Activated effector memory CD4-positive, alpha-beta T cell treated with Interleukin-2 at 50 U/mL for 16 hours (primary cell): ENCODE data around the gene MYO15B.

Experiments used
- DNase-seq: peaks from one replicate; pipeline ENCODE4 v3.0.0-alpha.2; 2020

The MYO15B gene

GRCh38 chr17:75642182-75642783 is 54.7 kb downstream of the MYO15B start:
- DNase-seq, result no peak

GRCh38 chr17:75642784-75643642 is 55.4 kb downstream of the MYO15B start:
- DNase-seq, result no peak

- DNase-seq, result no peak
Measured at GRCh38 chr17:75643643-75644017, 56.0 kb downstream of the MYO15B start.

DNA sequence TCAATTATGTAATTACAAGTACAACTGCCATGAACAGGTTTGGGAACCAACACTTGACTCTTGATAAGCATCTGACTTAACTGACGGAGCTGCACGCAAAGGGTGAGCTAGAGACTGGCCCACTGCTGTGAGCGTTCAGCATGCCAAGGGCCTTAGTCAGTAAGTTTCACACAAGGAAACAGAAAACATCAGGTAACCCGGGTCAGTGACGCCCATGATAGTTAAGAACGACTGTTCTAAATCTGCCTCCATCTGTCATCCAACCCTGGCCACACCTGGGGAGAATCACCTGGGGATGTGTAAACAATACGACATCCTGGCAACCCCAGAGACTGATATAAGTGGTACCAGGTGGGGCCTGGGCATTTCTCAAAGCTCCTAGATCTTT is 57.9 kb downstream of the MYO15B start:
- DNase-seq, result no peak

DNA sequence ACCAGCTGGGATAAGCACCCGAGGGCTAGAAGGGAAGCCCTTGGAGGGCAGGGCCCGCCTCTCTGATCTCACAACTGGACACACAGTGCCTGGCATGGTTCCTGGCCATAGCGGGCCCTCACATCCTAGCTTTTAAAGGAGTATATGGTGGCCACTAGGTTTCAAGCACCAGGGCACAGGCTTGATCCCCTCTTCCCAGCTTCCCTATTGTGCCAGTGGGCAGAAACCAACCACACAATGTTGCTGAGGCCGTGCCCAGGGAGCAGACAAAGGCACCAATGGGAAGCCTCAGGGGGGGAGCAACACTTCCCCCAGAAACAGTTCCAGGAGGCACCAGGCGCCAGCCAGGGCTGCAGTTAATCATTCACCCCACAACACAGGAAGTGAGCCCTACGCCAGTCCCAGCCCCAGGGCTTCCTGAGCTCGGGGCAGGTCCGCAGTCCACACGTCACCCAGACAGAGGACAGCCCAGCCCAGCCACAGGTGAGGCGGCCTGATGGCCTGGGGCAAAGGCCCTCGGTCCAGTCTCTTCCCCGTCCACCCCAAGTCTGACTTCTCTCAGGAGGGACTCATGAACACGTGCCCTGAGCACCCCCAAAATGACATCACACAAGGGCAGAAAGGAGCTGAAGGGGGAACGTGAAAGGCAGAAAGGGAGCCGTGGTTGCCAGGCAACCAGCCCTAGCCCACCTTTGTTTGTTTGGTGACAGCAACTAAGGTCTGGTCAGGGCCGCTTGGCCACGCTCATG is 58.5 kb downstream of the MYO15B start:
- no peak for DNase-seq

DNA sequence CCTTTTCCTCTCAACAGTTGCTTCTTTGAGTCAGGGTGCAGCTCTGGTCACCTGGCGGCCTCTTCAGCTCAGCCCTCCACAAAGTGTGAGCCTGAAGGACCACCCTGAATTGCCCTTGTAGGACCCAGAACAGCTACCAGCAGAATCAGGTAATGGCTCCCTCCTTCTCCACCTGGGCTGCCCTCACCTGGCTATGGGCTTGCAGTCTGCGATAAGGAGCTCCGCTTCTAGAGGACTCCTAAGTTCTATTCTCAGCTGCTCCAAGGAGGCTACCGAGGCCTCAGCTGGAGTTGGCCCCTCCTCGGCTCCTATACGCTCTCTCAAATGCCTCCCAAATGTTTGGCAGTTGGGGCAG is 59.0 kb downstream of the MYO15B start:
- DNase-seq, result no peak

- DNase-seq, result no peak
Measured at GRCh38 chr17:75647061-75647460, 59.5 kb downstream of the MYO15B start.

GRCh38 chr17:75647921-75648320 is 60.3 kb downstream of the MYO15B start:
- DNase-seq, result no peak

DNA sequence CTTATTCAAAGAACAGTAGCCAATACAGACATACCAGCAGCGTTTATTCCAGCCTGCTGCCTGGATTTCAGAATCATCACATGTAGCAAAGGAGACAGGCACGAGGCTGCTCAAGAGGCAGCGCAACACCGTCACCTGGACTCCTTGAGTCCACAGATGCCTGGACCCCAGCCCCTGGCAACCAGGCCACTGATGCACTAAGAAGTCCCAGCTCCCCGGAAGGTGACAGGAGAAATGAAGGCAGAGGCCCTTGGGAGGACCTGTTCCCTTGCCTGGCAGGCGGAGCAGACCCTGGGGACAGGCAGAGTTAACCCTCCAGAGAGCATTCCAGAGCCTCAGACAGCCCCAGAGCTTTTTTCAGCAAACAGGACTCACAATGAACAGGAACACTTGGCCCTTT is 62.1 kb downstream of the MYO15B start:
- no peak for DNase-seq

DNA sequence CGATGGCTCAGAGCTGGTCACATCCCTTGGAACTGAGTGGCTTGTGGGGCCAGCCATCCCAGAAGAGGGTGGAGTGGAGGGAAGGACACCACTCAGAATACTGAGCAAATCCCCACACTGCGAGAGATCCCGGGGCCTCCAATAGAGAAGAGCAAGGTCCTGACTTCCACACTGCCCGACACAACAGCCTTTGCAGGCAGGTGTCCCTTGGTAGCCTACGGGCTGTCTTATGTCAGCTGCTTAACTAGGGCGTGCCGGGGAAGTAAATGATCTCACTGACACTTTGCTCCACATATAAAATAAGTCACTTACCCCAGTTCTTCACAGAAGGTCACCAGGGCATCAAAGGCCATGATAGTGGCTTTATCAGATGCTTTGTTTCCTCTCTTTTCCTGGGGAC is 63.3 kb downstream of the MYO15B start:
- no peak for DNase-seq

DNA sequence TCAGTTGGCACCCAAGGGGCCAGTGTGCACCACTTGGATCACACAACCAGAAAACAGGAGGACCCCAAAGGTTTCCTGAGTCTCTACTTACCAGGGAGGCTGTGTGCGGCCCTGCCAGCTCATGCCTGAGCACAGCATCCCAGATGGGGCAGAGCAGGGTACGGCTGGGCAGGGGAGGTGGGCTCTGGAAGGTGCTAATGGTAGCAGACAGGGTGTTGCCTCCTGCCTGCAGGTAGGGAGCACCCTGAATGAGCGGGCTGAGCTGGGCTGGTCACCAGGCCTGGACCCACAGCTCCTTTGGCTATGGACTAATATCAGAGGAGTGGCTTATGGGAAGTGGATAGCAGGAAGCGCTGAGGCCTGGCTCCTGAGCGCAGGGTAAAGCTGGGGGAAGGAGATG is 64.7 kb downstream of the MYO15B start:
- no peak for DNase-seq

- no peak for DNase-seq
Measured at GRCh38 chr17:75652934-75653549, 65.4 kb downstream of the MYO15B start.

- DNase-seq, result no peak
Measured at GRCh38 chr17:75654176-75654575, 66.6 kb downstream of the MYO15B start.

DNA sequence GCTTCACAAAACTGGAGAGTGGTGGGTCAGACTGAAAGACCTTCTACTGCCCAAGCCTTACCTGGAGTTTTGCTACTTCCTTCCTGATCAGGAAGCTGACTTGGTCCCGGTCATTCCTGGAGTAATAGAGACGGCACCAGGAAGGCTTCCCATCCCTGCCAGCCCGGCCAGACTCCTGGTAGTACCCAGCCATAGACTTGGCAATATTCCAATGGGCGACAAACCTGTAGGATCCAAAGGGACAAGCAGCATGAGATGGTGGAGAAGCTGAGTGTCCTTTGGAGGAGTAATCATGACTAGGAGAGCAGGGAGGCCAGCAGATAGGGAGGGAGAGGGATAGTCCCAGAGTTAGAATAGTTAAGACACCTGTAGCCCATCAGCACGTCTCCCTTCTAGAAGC is 70.6 kb downstream of the MYO15B start:
- no peak for DNase-seq

- no peak for DNase-seq
Measured at GRCh38 chr17:75661531-75661930, 73.9 kb downstream of the MYO15B start.

DNA sequence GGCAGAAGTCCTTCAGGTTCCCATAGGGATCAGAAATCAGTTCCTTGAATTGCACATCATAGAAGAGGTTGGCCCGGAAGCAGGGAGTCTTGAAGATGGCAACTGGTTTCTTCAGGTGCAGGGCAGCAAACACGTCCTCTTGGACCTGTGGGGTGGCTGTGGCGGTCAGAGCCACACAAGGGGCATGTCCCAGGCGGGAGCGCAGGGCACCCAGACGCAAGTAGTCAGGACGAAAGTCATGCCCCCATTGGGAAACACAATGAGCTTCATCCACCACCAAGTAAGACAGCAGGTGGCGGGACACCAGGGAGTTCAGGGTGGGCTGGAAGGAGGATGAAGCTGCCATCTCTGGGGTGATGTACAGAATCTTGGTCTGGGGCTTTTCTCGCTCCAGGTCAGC is 74.9 kb downstream of the MYO15B start:
- no peak for DNase-seq

- no peak for DNase-seq
Measured at GRCh38 chr17:75664099-75664549, 76.5 kb downstream of the MYO15B start.

- DNase-seq, result no peak
Measured at GRCh38 chr17:75665981-75666380, 78.4 kb downstream of the MYO15B start.

DNA sequence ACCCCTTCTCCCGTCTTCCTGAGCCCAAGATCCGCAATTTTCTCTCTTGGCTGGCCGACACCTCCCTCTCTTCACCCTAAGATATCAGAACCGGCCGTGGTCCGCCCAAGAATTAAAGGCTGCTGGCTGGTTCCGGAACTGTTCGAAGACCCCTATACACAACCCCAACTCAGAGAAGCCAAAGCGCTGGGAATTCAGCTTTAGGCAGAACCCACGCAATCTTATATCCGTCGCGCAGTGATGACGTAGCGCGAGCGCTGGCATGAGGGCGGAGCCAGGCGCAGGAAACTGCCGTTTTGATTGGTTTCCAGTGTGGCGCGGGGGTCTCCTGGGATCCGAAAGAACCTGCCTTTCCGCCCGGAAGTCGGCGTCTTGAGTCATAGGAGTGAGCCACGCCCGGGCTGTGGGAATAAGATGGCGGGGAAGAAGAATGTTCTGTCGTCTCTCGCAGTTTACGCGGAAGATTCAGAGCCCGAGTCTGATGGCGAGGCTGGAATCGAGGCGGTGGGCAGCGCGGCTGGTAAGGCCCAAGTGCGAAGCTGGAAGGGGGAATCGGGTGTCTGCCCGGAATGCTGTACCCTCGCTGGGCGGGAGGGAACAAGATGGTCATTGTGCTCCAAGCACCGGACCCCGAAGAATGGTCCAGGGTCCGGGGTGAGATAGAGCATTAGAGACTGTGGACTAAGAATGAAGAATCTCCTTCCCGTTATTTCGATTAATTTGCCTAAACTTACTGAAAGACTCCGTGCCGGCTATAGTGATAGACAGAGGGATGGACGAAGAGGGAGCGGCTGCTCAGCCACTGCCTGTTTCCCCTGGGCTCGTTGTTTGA is 79.6 kb downstream of the MYO15B start, which contains the start of the genes RECQL5 and SAP30BP:
RECQL5 (minus strand) TSS at position 196 of the 832 bp plus-strand sequence. CDS start 597 bp downstream, outside the sequence.
SAP30BP (plus strand) TSS at position 380 of the 832 bp plus-strand sequence; CDS start at position 415, 35 bp downstream.
- peak; percentile 97 for DNase-seq

- DNase-seq, result no peak
Measured at GRCh38 chr17:75667825-75668224, 80.2 kb downstream of the MYO15B start.

- no peak for DNase-seq
Measured at GRCh38 chr17:75668489-75668888, 80.9 kb downstream of the MYO15B start.

GRCh38 chr17:75670868-75671267 is 83.3 kb downstream of the MYO15B start:
- DNase-seq, result no peak
